Measurements from ENCODE around the gene MCUB.
A peak's percentile ranks its signal among the peaks of the same experiment; 100 is the strongest.

Gene MCUB

GRCh38 chr4:109733728-109734127 is 173.7 kb downstream of the MCUB start:
- no peak for DNase-seq

GRCh38 chr4:109735566-109736365 is 175.7 kb downstream of the MCUB start:
- peak in 2 of 3 experiments; percentile 5 to 71 for DNase-seq
